Osteoblast (primary cell): ENCODE results near the gene CHAD. TPM values are rescaled to one million over a fixed set of nuclear protein-coding genes. Genes with fewer than 3 reads are reported as not detected.
"Not testable (repeated sequence)": the region's sequence is repeated elsewhere in the genome, so short reads cannot be mapped to it uniquely, and the experiment has no call there.

Experiments
- DNase-seq: peaks from one replicate; pipeline ENCODE4 v3.0.0; 2011; ENCODE audit warnings: low spot score, mixed read lengths; ENCODE audit not compliant: insufficient read length; ENCODE audit errors: missing footprints
- H2AFZ ChIP-seq: 2 replicates; pipeline ENCODE4 v1.6.0; 2011; ENCODE audit warnings: mild to moderate bottlenecking, low read length
- H3K27ac ChIP-seq: 2 replicates; pipeline ENCODE4 v1.5.1; 2011; ENCODE audit warnings: mild to moderate bottlenecking, low read depth, low read length, moderate library complexity
- H3K27me3 ChIP-seq: 2 replicates; pipeline ENCODE4 v1.6.0; 2012; ENCODE audit warnings: mild to moderate bottlenecking, control low read depth, inconsistent platforms, low read length, moderate library complexity; ENCODE audit not compliant: insufficient read depth
- H3K36me3 ChIP-seq: 2 replicates; pipeline ENCODE4 v1.5.1; 2011; ENCODE audit warnings: mild to moderate bottlenecking, low read length, control low read depth, moderate library complexity; ENCODE audit not compliant: insufficient read depth
- H3K4me1 ChIP-seq: 2 replicates; pipeline ENCODE4 v1.5.1; 2011; ENCODE audit warnings: mild to moderate bottlenecking, low read length, control low read depth, moderate library complexity; ENCODE audit not compliant: insufficient read depth
- H3K4me2 ChIP-seq: 2 replicates; pipeline ENCODE4 v1.6.0; 2011; ENCODE audit warnings: mild to moderate bottlenecking, low read length; ENCODE audit not compliant: insufficient read depth
- H3K4me3 ChIP-seq: fragments of 200-600 bp; sonication (generic); 3 replicates; pipeline ENCODE4 v1.5.1; 2012; ENCODE audit warnings: mild to moderate bottlenecking, low read length, inconsistent platforms; ENCODE audit not compliant: insufficient read depth
- H3K79me2 ChIP-seq: 2 replicates; pipeline ENCODE4 v1.6.0; 2012; ENCODE audit warnings: mild to moderate bottlenecking, low read length, control low read depth, inconsistent platforms; ENCODE audit not compliant: insufficient read depth
- H3K9me3 ChIP-seq: 2 replicates; pipeline ENCODE4 v1.5.1; 2011; ENCODE audit warnings: low read depth, low read length, control low read depth
- H4K20me1 ChIP-seq: 2 replicates; pipeline ENCODE4 v1.6.0; 2012; ENCODE audit warnings: mild to moderate bottlenecking, low read length, control low read depth; ENCODE audit not compliant: insufficient read depth
- CTCF ChIP-seq: IDR thresholded peaks from 2 replicates; pipeline ENCODE4 v1.5.1; 2011; ENCODE audit warnings: mild to moderate bottlenecking, low read depth, low read length, moderate library complexity; ENCODE audit errors: extremely low read depth
- total RNA-seq: library from RNA; depleted of rRNA; stranded (reverse); fragments of >200 nt; gene quantifications from 2 replicates; pipeline ENCODE4 v1.2.3, GENCODE V29; 2012

CHAD gene
- total RNA-seq, 1 donor, result not detected

GRCh38 chr17:50474523-50474922 is 5.8 kb upstream of the CHAD start:
- H3K36me3 ChIP-seq, result peaks cover 9% of the 10 kb centered on the region
- H3K27ac ChIP-seq, result no peak overlapping the region
- TF ChIP-seq CTCF, result no peak
- peaks cover 1% of the 10 kb centered on the region for H3K27me3 ChIP-seq
- H3K4me3 ChIP-seq, result no peak overlapping the region
- peaks cover 5% of the 10 kb centered on the region for H3K79me2 ChIP-seq
- no peaks in the 10 kb centered on the region for H3K9me3 ChIP-seq
- H3K4me1 ChIP-seq, result peaks cover 7% of the 10 kb centered on the region
- DNase-seq, result no peak
- H3K4me2 ChIP-seq, result no peak overlapping the region
- H4K20me1 ChIP-seq, result peaks cover 5% of the 10 kb centered on the region
- no peak overlapping the region for H2AFZ ChIP-seq

GRCh38 chr17:50473901-50474300 is 5.2 kb upstream of the CHAD start:
- Histone ChIP-seq H3K4me2 (no peak overlapping the region), H3K79me2 (no peaks in the 10 kb centered on the region), H3K27ac (no peak overlapping the region), H3K36me3 (peaks cover 9% of the 10 kb centered on the region), H3K4me3 (no peak overlapping the region), H3K9me3 (no peaks in the 10 kb centered on the region), H4K20me1 (peaks cover 5% of the 10 kb centered on the region), H3K4me1 (peaks cover 6% of the 10 kb centered on the region), H3K27me3 (peaks cover 7% of the 10 kb centered on the region), H2AFZ (no peak overlapping the region)
- no peak for DNase-seq
- no peak for TF ChIP-seq CTCF

- H3K4me2 ChIP-seq, H3K27ac ChIP-seq, H2AFZ ChIP-seq, H3K4me1 ChIP-seq, H3K9me3 ChIP-seq, H3K79me2 ChIP-seq, H3K4me3 ChIP-seq, H3K36me3 ChIP-seq: not testable (repeated sequence)
- peak; percentile 66 for DNase-seq
- H3K27me3 ChIP-seq, result peaks cover 19% of the 10 kb centered on the region
- peaks cover 12% of the 10 kb centered on the region for H4K20me1 ChIP-seq
- TF ChIP-seq CTCF, result peak; percentile 6
These were observed 4.1 kb upstream of the CHAD start for GRCh38 chr17:50472761-50473161.

- H3K9me3 ChIP-seq, result no peaks in the 10 kb centered on the region
- H3K4me2 ChIP-seq, result no peak overlapping the region
- peaks cover 12% of the 10 kb centered on the region for H4K20me1 ChIP-seq
- peaks cover 9% of the 10 kb centered on the region for H3K36me3 ChIP-seq
- peaks cover 3% of the 10 kb centered on the region for H3K4me1 ChIP-seq
- peak; percentile 71 for DNase-seq
- no peaks in the 10 kb centered on the region for H3K79me2 ChIP-seq
- no peak overlapping the region for H2AFZ ChIP-seq
- no peak overlapping the region for H3K27ac ChIP-seq
- no peak for TF ChIP-seq CTCF
- no peak overlapping the region for H3K4me3 ChIP-seq
- peaks cover 23% of the 10 kb centered on the region for H3K27me3 ChIP-seq
These were observed 3.6 kb upstream of the CHAD start for GRCh38 chr17:50472286-50472685.
